Colonic mucosa (tissue), 4 donors: ENCODE measurements around the gene SNRNP70. TPM values are rescaled to one million over a fixed set of nuclear protein-coding genes. Genes with fewer than 3 reads are reported as not detected.

ENCODE experiments used
- DNase-seq: peaks from one replicate; pipeline ENCODE4 v3.0.0-alpha.2; 2020
- H3K27ac ChIP-seq: fragments of 200-600 bp; one replicate; pipeline ENCODE4 v1.8.0; 2021
- H3K27me3 ChIP-seq: fragments of 200-600 bp; one replicate; pipeline ENCODE4 v1.8.0; 2021
- H3K36me3 ChIP-seq: fragments of 200-600 bp; one replicate; pipeline ENCODE4 v1.8.0; 2021
- H3K4me1 ChIP-seq: fragments of 200-600 bp; one replicate; pipeline ENCODE4 v1.8.0; 2021; ENCODE audit warnings: mild to moderate bottlenecking
- H3K4me3 ChIP-seq: fragments of 200-600 bp; one replicate; pipeline ENCODE4 v1.8.0; 2021
- H3K9ac ChIP-seq, 2 donors: one replicate each; pipeline ENCODE4 v1.7.0; 2013; ENCODE audit warnings: control low read depth in 2 of 2, low read depth in 2 of 2, low read length in 2 of 2
- H3K9me3 ChIP-seq: fragments of 200-600 bp; one replicate; pipeline ENCODE4 v1.8.0; 2021
- CTCF ChIP-seq: fragments of 200-600 bp; IDR thresholded peaks from one replicate; pipeline ENCODE4 v1.8.0; 2022; ENCODE audit warnings: antibody characterized with exemption, mild to moderate bottlenecking
- intact Hi-C: fragments of 100-400 bp; cut with DNase I; formaldehyde crosslinking; loops from one replicate; pipeline ENCODE4 v1.14.1; 2022
- total RNA-seq, 2 donors: library from RNA; stranded (reverse); fragmentation: NEBNext Ultra II Directional in 1 of 2; extraction: Animal tissue kit (Norgen Biotek cat#: 25700) in 1 of 2; gene quantifications; one replicate each; pipeline ENCODE4 v1.2.1, GENCODE V29; 2021
- donor health status: healthy.
- donor health status: DM: no; HTN: no; CAD: no.
- donor health status: DM: no; HTN: no; CAD: no.

The SNRNP70 gene
- total RNA-seq, 2 donors from 2014 or later, result 124 to 204 TPM

- Histone ChIP-seq H3K27ac (no peak overlapping the region), H3K27me3 (peaks cover 20% of the 10 kb centered on the region), H3K9ac (no peak overlapping the region), H3K4me3 (no peak overlapping the region), H3K9me3 (no peaks in the 10 kb centered on the region), H3K4me1 (peaks cover 4% of the 10 kb centered on the region), H3K36me3 (no peaks in the 10 kb centered on the region)
- no peak for TF ChIP-seq CTCF
- DNase-seq, result no peak
- intact Hi-C loops, result no loop called here
These were observed 24.3 kb upstream of the SNRNP70 start for GRCh38 chr19:49061000-49061399.

GRCh38 chr19:49061445-49061844, 23.8 kb upstream of the SNRNP70 start:
- intact Hi-C loops, result no loop called here
- peaks cover 4% of the 10 kb centered on the region for H3K4me1 ChIP-seq
- H3K27me3 ChIP-seq, result peaks cover 20% of the 10 kb centered on the region
- H3K9me3 ChIP-seq, result no peaks in the 10 kb centered on the region
- no peaks in the 10 kb centered on the region for H3K36me3 ChIP-seq
- no peak overlapping the region for H3K9ac ChIP-seq
- no peak overlapping the region for H3K27ac ChIP-seq
- H3K4me3 ChIP-seq, result no peak overlapping the region
- TF ChIP-seq CTCF, result no peak
- DNase-seq, result no peak

GRCh38 chr19:49064029-49064629, 21.1 kb upstream of the SNRNP70 start:
- DNase-seq, result no peak
- Histone ChIP-seq H3K27ac (no peak overlapping the region), H3K4me1 (no peaks in the 10 kb centered on the region), H3K9me3 (no peaks in the 10 kb centered on the region), H3K9ac (no peak overlapping the region), H3K27me3 (peaks cover 13% of the 10 kb centered on the region), H3K4me3 (no peak overlapping the region), H3K36me3 (no peaks in the 10 kb centered on the region)
- no peak for TF ChIP-seq CTCF
- intact Hi-C loops, result no loop called here

GRCh38 chr19:49064768-49065611, 20.3 kb upstream of the SNRNP70 start, which contains the start of gene NTF4:
NTF4 (minus strand) TSS chr19:49064818; CDS start chr19:49061997, 2,821 bp downstream.
- no peaks in the 10 kb centered on the region for H3K36me3 ChIP-seq
- DNase-seq, result peak; percentile 20

More at GRCh38 chr19:49064768-49065611, 20.3 kb upstream of the SNRNP70 start, which contains the start of gene NTF4:
- TF ChIP-seq CTCF, result no peak
- Histone ChIP-seq H3K4me1 (no peaks in the 10 kb centered on the region), H3K9ac (no peak within 1 kb of the TSS), H3K4me3 (peak within 1 kb of the TSS; percentile 8), H3K27me3 (peaks cover 13% of the 10 kb centered on the region), H3K27ac (no peak within 1 kb of the TSS), H3K9me3 (no peaks in the 10 kb centered on the region)
- intact Hi-C loops, result no loop called here
